Lung (tissue), 12 donors: ENCODE results near the gene TMTC2. TPM values are rescaled to one million over a fixed set of nuclear protein-coding genes. Genes with fewer than 3 reads are reported as not detected.

Source experiments
- ATAC-seq: fragments of 200-7000 bp; cut with Tn5 transposase; one replicate; pipeline ENCODE4 v1.9.1; 2020; ENCODE audit warnings: moderate number of reproducible peaks; ENCODE audit not compliant: insufficient read depth, low FRiP score
- DNase-seq, 3 donors: peaks; one replicate each; pipeline ENCODE4 v3.0.0-alpha.2; 2013 to 2017
- H3K27ac ChIP-seq, 2 donors: one replicate each; pipeline ENCODE4 v1.5.1; 2013; ENCODE audit warnings: mild to moderate bottlenecking in 2 of 2, moderate library complexity in 2 of 2, control low read depth in 1 of 2, inconsistent platforms in 1 of 2, low read depth in 1 of 2, low read length in 1 of 2
- H3K27me3 ChIP-seq, 3 donors: one replicate each; pipeline ENCODE4 v1.5.1; 2013; ENCODE audit warnings: low read length in 2 of 3; ENCODE audit not compliant: control insufficient read depth in 3 of 3, insufficient read depth in 3 of 3
- H3K36me3 ChIP-seq, 4 donors: one replicate each; pipeline ENCODE4 v1.5.1; 2013; ENCODE audit warnings: low read length in 4 of 4, mild to moderate bottlenecking in 1 of 4, moderate library complexity in 1 of 4; ENCODE audit not compliant: control insufficient read depth in 4 of 4, insufficient read depth in 4 of 4
- H3K4me1 ChIP-seq, 5 donors: one replicate each; pipeline ENCODE4 v1.5.1; 2013; ENCODE audit warnings: low read length in 5 of 5, mild to moderate bottlenecking in 2 of 5, moderate library complexity in 1 of 5; ENCODE audit not compliant: control insufficient read depth in 5 of 5, insufficient read depth in 5 of 5
- H3K4me3 ChIP-seq: one replicate; pipeline ENCODE4 v1.5.1; 2013; ENCODE audit warnings: mild to moderate bottlenecking, control low read depth, moderate library complexity
- H3K9ac ChIP-seq, 2 donors: one replicate each; pipeline ENCODE4 v1.5.1; 2013; ENCODE audit warnings: low read length in 2 of 2, control low read depth in 1 of 2; ENCODE audit not compliant: insufficient read depth in 1 of 2
- H3K9me3 ChIP-seq, 4 donors: one replicate each; pipeline ENCODE4 v1.5.1; 2013; ENCODE audit warnings: low read length in 3 of 4, mild to moderate bottlenecking in 1 of 4, moderate library complexity in 1 of 4; ENCODE audit not compliant: control insufficient read depth in 4 of 4, insufficient read depth in 3 of 4
- CTCF ChIP-seq: IDR thresholded peaks from 2 replicates; pipeline ENCODE4 v1.5.1; 2012; ENCODE audit warnings: mild to moderate bottlenecking; ENCODE audit errors: control extremely low read depth, extremely low read depth
- WGBS, 2 donors: extraction: QIAGEN DNeasy Blood & Tissue Kit; methylation state at CpG; one replicate each; pipeline ENCODE4 v1.1.7; 2013; 5-methylcytosine and 5-hydroxymethylcytosine counted together
- polyA plus RNA-seq, 2 donors: library from polyadenylated mRNA; stranded (reverse); fragments of 200-250 nt; gene quantifications; one replicate each; pipeline ENCODE4 v1.2.1, GENCODE V29; 2013
- total RNA-seq, 2 donors: library from RNA; depleted of rRNA in 1 of 2; stranded (reverse); fragments of >200 nt in 1 of 2; gene quantifications; one replicate each; pipeline ENCODE4 v1.2.1, GENCODE V29; 2014 to 2021
- donor health status: control.
- donor health status: control.
- donor health status: Bipolar disorder and iron deficiency.
- donor health status: healthy.
- donor health status: DM: yes; HTN: yes; CAD: no.

The TMTC2 gene
- total and polyA plus RNA-seq, 4 donors = 5.3 to 77.1 (median 14.0) TPM

GRCh38 chr12:82765971-82766705 lies 79.4 kb downstream of the TMTC2 start:
- no peak for TF ChIP-seq CTCF
- 94 to 96% methylated on average over 5 of the region's 5 CpGs for WGBS, 2 donors
- Histone ChIP-seq H3K9me3 (no peaks in the 10 kb centered on the region), H3K9ac (no peak overlapping the region), H3K4me3 (no peak overlapping the region), H3K27me3 (no peaks in the 10 kb centered on the region), H3K4me1 (no peaks in the 10 kb centered on the region), H3K27ac (no peak overlapping the region), H3K36me3 (peaks cover 0 to 2% (median 0%) of the 10 kb centered on the region in 4 donors)
- ATAC-seq (no peak), DNase-seq (no peak)

GRCh38 chr12:82774666-82775065 lies 88.0 kb downstream of the TMTC2 start:
- TF ChIP-seq CTCF = no peak
- H3K4me3 ChIP-seq = no peak overlapping the region
- no peak overlapping the region for H3K27ac ChIP-seq
- ATAC-seq = no peak
- WGBS, 2 donors = 85 to 88% methylated on average over 5 of the region's 5 CpGs
- no peaks in the 10 kb centered on the region for H3K27me3 ChIP-seq
- H3K9me3 ChIP-seq = no peaks in the 10 kb centered on the region
- DNase-seq = no peak
- H3K36me3 ChIP-seq = peaks cover 0 to 5% (median 0%) of the 10 kb centered on the region in 4 donors
- H3K4me1 ChIP-seq = no peaks in the 10 kb centered on the region
- no peak overlapping the region for H3K9ac ChIP-seq

- DNase-seq (peak in 2 of 3 donors; percentile 68 to 83), ATAC-seq (no peak)
- Histone ChIP-seq H3K9ac (no peak overlapping the region), H3K27ac (no peak overlapping the region), H3K4me1 (peaks cover 0 to 30% (median 4%) of the 10 kb centered on the region in 5 donors), H3K36me3 (peaks cover 0 to 2% (median 0%) of the 10 kb centered on the region in 4 donors), H3K9me3 (no peaks in the 10 kb centered on the region), H3K4me3 (no peak overlapping the region), H3K27me3 (no peaks in the 10 kb centered on the region)
- WGBS, 2 donors = 85 to 92% methylated on average over 4 of the region's 4 CpGs
- no peak for TF ChIP-seq CTCF
Measured at GRCh38 chr12:82780517-82780916, 93.8 kb downstream of the TMTC2 start.
